Omental fat pad (tissue), 4 donors: ENCODE results near the gene UPP1. TPM values are rescaled to one million over a fixed set of nuclear protein-coding genes. Genes with fewer than 3 reads are reported as not detected.
"Not testable (repeated sequence)": the region's sequence is repeated elsewhere in the genome, so short reads cannot be mapped to it uniquely, and the experiment has no call there.

Source experiments
- ATAC-seq: fragments of 150-250 bp; one replicate; pipeline ENCODE4 v1.9.1; 2016; ENCODE audit warnings: mild to moderate bottlenecking, moderate library complexity; ENCODE audit not compliant: low FRiP score
- DNase-seq: peaks from one replicate; pipeline ENCODE4 v3.0.0-alpha.2; 2019; ENCODE audit warnings: low spot score
- CTCF ChIP-seq, 3 donors: fragments of 450-650 bp; IDR thresholded peaks; one replicate each; pipeline ENCODE4 v1.5.1; 2016 to 2017; ENCODE audit warnings: antibody characterized with exemption in 3 of 3, mild to moderate bottlenecking in 3 of 3, moderate library complexity in 2 of 3
- total RNA-seq, 4 donors: library from RNA; depleted of rRNA; stranded (reverse); fragments of >200 nt; gene quantifications; one replicate each; pipeline ENCODE4 v1.1.0, GENCODE V29; 2016

UPP1 gene
- total RNA-seq, 4 donors from 2014 or later: 26.1 to 114 (median 32.6) TPM

- no peak for DNase-seq
- TF ChIP-seq CTCF (IDR thresholded peaks at IDR 0.05): no peak
Observed at GRCh38 chr7:48114115-48114514, 25.1 kb downstream of the UPP1 start.

GRCh38 chr7:48114589-48114988 is 25.5 kb downstream of the UPP1 start:
- no peak for ATAC-seq
- no peak for DNase-seq
- no peak for TF ChIP-seq CTCF (IDR thresholded peaks at IDR 0.05)

More at GRCh38 chr7:48114115-48114514, 25.1 kb downstream of the UPP1 start:
- no peak for ATAC-seq

GRCh38 chr7:48116043-48116442 is 27.0 kb downstream of the UPP1 start:
- DNase-seq: no peak
- no peak for TF ChIP-seq CTCF (IDR thresholded peaks at IDR 0.05)
- no peak for ATAC-seq

- ATAC-seq (no peak), DNase-seq (no peak)
- TF ChIP-seq CTCF (IDR thresholded peaks at IDR 0.05): no peak
Observed at GRCh38 chr7:48118041-48118440, 29.0 kb downstream of the UPP1 start.

- not testable (repeated sequence) for ATAC-seq
Observed at GRCh38 chr7:48120536-48120935, 31.5 kb downstream of the UPP1 start.

GRCh38 chr7:48126037-48126436 is 37.0 kb downstream of the UPP1 start:
- ATAC-seq (no peak), DNase-seq (no peak)
- no peak for TF ChIP-seq CTCF (IDR thresholded peaks at IDR 0.05)

More at GRCh38 chr7:48120536-48120935, 31.5 kb downstream of the UPP1 start:
- not testable (repeated sequence) for DNase-seq

- ATAC-seq (no peak), DNase-seq (no peak)
- no peak for TF ChIP-seq CTCF (IDR thresholded peaks at IDR 0.05)
Observed at GRCh38 chr7:48130658-48131108, 41.6 kb downstream of the UPP1 start.

GRCh38 chr7:48132792-48133191 is 43.7 kb downstream of the UPP1 start:
- no peak for TF ChIP-seq CTCF (IDR thresholded peaks at IDR 0.05)
- DNase-seq (no peak), ATAC-seq (no peak)
